H9 (cell line): Measurements from ENCODE around the gene ARHGAP25. TPM values are rescaled to one million over a fixed set of nuclear protein-coding genes. Genes with fewer than 3 reads are reported as not detected.

ENCODE experiments used
- DNase-seq: peaks from one replicate; pipeline ENCODE4 v3.0.0-alpha.2; 2017
- H2AFZ ChIP-seq: one replicate; pipeline ENCODE4 v1.6.1; 2013; ENCODE audit warnings: mild to moderate bottlenecking, low read length, control low read depth, moderate library complexity
- H2AK5ac ChIP-seq: 2 replicates; pipeline ENCODE4 v1.6.1; 2013; ENCODE audit warnings: low read length, control low read depth, mixed read lengths; ENCODE audit not compliant: insufficient read length
- H2BK120ac ChIP-seq: one replicate; pipeline ENCODE4 v1.6.1; 2013; ENCODE audit warnings: low read depth, mild to moderate bottlenecking, low read length, control low read depth, inconsistent platforms; ENCODE audit not compliant: poor library complexity, severe bottlenecking
- H2BK12ac ChIP-seq: 2 replicates; pipeline ENCODE4 v1.6.1; 2013; ENCODE audit warnings: low read length, control low read depth, mixed read lengths, low read depth; ENCODE audit not compliant: insufficient read length
- H2BK15ac ChIP-seq: 2 replicates; pipeline ENCODE4 v1.6.1; 2013; ENCODE audit warnings: low read depth, low read length, control low read depth
- H2BK20ac ChIP-seq: one replicate; pipeline ENCODE4 v1.6.1; 2013; ENCODE audit warnings: low read depth, mild to moderate bottlenecking, low read length, control low read depth, inconsistent platforms; ENCODE audit not compliant: poor library complexity, severe bottlenecking
- H2BK5ac ChIP-seq: 2 replicates; pipeline ENCODE4 v1.6.1; 2013; ENCODE audit warnings: low read length, control low read depth, mixed read lengths; ENCODE audit not compliant: insufficient read length
- H3K14ac ChIP-seq: 2 replicates; pipeline ENCODE4 v1.6.1; 2013; ENCODE audit warnings: low read length, control low read depth; ENCODE audit not compliant: insufficient read depth
- H3K18ac ChIP-seq: 2 replicates; pipeline ENCODE4 v1.6.1; 2013; ENCODE audit warnings: low read depth, mild to moderate bottlenecking, mixed read lengths, low read length, control low read depth; ENCODE audit not compliant: insufficient read length
- H3K23ac ChIP-seq: 2 replicates; pipeline ENCODE4 v1.6.1; 2013; ENCODE audit warnings: low read length, control low read depth, mixed read lengths, low read depth; ENCODE audit not compliant: insufficient read length
- H3K23me2 ChIP-seq: 2 replicates; pipeline ENCODE4 v1.6.1; 2013; ENCODE audit warnings: low read depth, mild to moderate bottlenecking, mixed read lengths, low read length, control low read depth; ENCODE audit not compliant: insufficient read length, poor library complexity, severe bottlenecking
- H3K27ac ChIP-seq: 2 replicates; pipeline ENCODE4 v1.5.1; 2013; ENCODE audit warnings: low read length, control low read depth, mixed read lengths, low read depth; ENCODE audit not compliant: insufficient read length
- H3K27me3 ChIP-seq: 2 replicates; pipeline ENCODE4 v1.6.1; 2013; ENCODE audit warnings: low read length, control low read depth, inconsistent platforms; ENCODE audit not compliant: insufficient read depth
- H3K4ac ChIP-seq: 2 replicates; pipeline ENCODE4 v1.6.1; 2013; ENCODE audit warnings: low read depth, mild to moderate bottlenecking, control low read depth, inconsistent platforms, low read length, moderate library complexity
- H3K4me1 ChIP-seq: 2 replicates; pipeline ENCODE4 v1.6.1; 2013; ENCODE audit warnings: low read length, control low read depth, inconsistent platforms; ENCODE audit not compliant: insufficient read depth
- H3K4me2 ChIP-seq: 2 replicates; pipeline ENCODE4 v1.6.1; 2013; ENCODE audit warnings: low read length, control low read depth, mixed read lengths; ENCODE audit not compliant: insufficient read length, insufficient read depth
- H3K56ac ChIP-seq: 2 replicates; pipeline ENCODE4 v1.6.1; 2013; ENCODE audit warnings: low read depth, mild to moderate bottlenecking, mixed read lengths, low read length, control low read depth; ENCODE audit not compliant: insufficient read length
- H3K79me1 ChIP-seq: 2 replicates; pipeline ENCODE4 v1.6.1; 2013; ENCODE audit warnings: low read depth, mild to moderate bottlenecking, moderate library complexity, low read length, control low read depth, inconsistent platforms; ENCODE audit not compliant: insufficient read depth, poor library complexity, severe bottlenecking
- H3K79me2 ChIP-seq: 2 replicates; pipeline ENCODE4 v1.6.1; 2013; ENCODE audit warnings: low read length, control low read depth, inconsistent platforms; ENCODE audit not compliant: insufficient read depth
- H3K9ac ChIP-seq: 2 replicates; pipeline ENCODE4 v1.6.1; 2013; ENCODE audit warnings: low read length, control low read depth, mixed read lengths; ENCODE audit not compliant: insufficient read length; ENCODE audit errors: extremely low read depth
- H3K9me3 ChIP-seq: one replicate; pipeline ENCODE4 v1.6.1; 2013; ENCODE audit warnings: low read depth, low read length, inconsistent platforms; ENCODE audit not compliant: control insufficient read depth
- H3T11ph ChIP-seq: one replicate; pipeline ENCODE4 v1.6.1; 2013; ENCODE audit warnings: mild to moderate bottlenecking, low read length, control low read depth, inconsistent platforms
- H4K20me1 ChIP-seq: one replicate; pipeline ENCODE4 v1.6.1; 2013; ENCODE audit not compliant: control insufficient read depth, insufficient read length, insufficient read depth
- H4K5ac ChIP-seq: 2 replicates; pipeline ENCODE4 v1.6.1; 2013; ENCODE audit warnings: low read depth, mild to moderate bottlenecking, mixed read lengths, low read length, control low read depth; ENCODE audit not compliant: insufficient read length
- H4K8ac ChIP-seq: replicated peaks from 2 replicates; pipeline ENCODE4 v1.6.1; 2013; ENCODE audit warnings: low read length, control low read depth, mixed read lengths, low read depth; ENCODE audit not compliant: insufficient read length
- H4K91ac ChIP-seq: 2 replicates; pipeline ENCODE4 v1.6.1; 2013; ENCODE audit warnings: low read depth, mild to moderate bottlenecking, moderate library complexity, mixed read lengths, low read length, control low read depth; ENCODE audit not compliant: insufficient read length
- H3K27ac Mint-ChIP-seq, 3 experiments: 2 replicates in 2 of 3; 3 replicates in 1 of 3; pipeline ENCODE4 v1.8.0; 2020 to 2021; ENCODE audit warnings: mixed read lengths in 3 of 3, mild to moderate bottlenecking in 1 of 3, moderate library complexity in 1 of 3
- H3K27me3 Mint-ChIP-seq: 2 replicates; pipeline ENCODE4 v1.8.0; 2021; ENCODE audit warnings: low read depth, mild to moderate bottlenecking, moderate library complexity, mixed read lengths
- H3K36me3 Mint-ChIP-seq, 3 experiments: 2 replicates in 2 of 3; 3 replicates in 1 of 3; pipeline ENCODE4 v1.8.0; 2020 to 2021; ENCODE audit warnings: low read depth in 3 of 3, mixed read lengths in 3 of 3; ENCODE audit not compliant: insufficient read depth in 1 of 3
- H3K4me1 Mint-ChIP-seq, 2 experiments: 2 replicates each; pipeline ENCODE4 v1.8.0; 2020; ENCODE audit warnings: mixed read lengths in 2 of 2
- H3K4me3 Mint-ChIP-seq, 2 experiments: 2 replicates in 1 of 2; 3 replicates in 1 of 2; pipeline ENCODE4 v1.8.0; 2020 to 2021; ENCODE audit warnings: mild to moderate bottlenecking in 2 of 2, mixed read lengths in 2 of 2, moderate library complexity in 1 of 2
- H3K9me3 Mint-ChIP-seq, 2 experiments: 2 replicates in 1 of 2; 3 replicates in 1 of 2; pipeline ENCODE4 v1.8.0; 2020; ENCODE audit warnings: mild to moderate bottlenecking in 2 of 2, mixed read lengths in 2 of 2, moderate library complexity in 1 of 2
- CTCF ChIP-seq: fragments of 200-600 bp; sonication (generic); conservative IDR thresholded peaks from 3 replicates; pipeline ENCODE4 v1.8.0; 2021; ENCODE audit warnings: antibody characterized with exemption, mild to moderate bottlenecking
- WGBS: extraction: QIAGEN DNeasy Blood & Tissue Kit; methylation state at CpG from one replicate; pipeline ENCODE4 v1.1.7; 2013; ENCODE audit warnings: missing lambda C conversion rate, low lambda C conversion rate, mixed read lengths; ENCODE audit not compliant: insufficient read length; ENCODE audit errors: extremely low coverage; 5-methylcytosine and 5-hydroxymethylcytosine counted together
- total RNA-seq: library from RNA; stranded (reverse); gene quantifications from 2 replicates; pipeline ENCODE4 v1.2.1, GENCODE V29; 2021

Gene ARHGAP25
- total RNA-seq, 1 experiment from 2014 or later, result 1.3 TPM

- no peak overlapping the region for H2AFZ ChIP-seq
Observed at GRCh38 chr2:68737711-68738110, 3.1 kb downstream of the ARHGAP25 start.

More at GRCh38 chr2:68737711-68738110, 3.1 kb downstream of the ARHGAP25 start:
- no peak overlapping the region for H3K9ac ChIP-seq
- no peak overlapping the region for H2BK120ac ChIP-seq
- H3K27me3 ChIP-seq, result no peaks in the 10 kb centered on the region
- no peak overlapping the region for H3K4me2 ChIP-seq
- H2BK5ac ChIP-seq, result no peak overlapping the region
- H3T11ph ChIP-seq, result no peak overlapping the region
- H4K20me1 ChIP-seq, result no peaks in the 10 kb centered on the region
- no peak for TF ChIP-seq CTCF
- no peak for DNase-seq
- Mint-ChIP-seq H3K9me3 (no peaks in the 10 kb centered on the region), H3K36me3 (no peaks in the 10 kb centered on the region; a peak in 1 of 7 replicates), H3K27ac (no peak overlapping the region), H3K4me3 (no peak overlapping the region), H3K27me3 (no peaks in the 10 kb centered on the region), H3K4me1 (peaks cover 0 to 9% of the 10 kb centered on the region in 2 experiments; a peak in 2 of 4 replicates)
- no peak overlapping the region for H3K56ac ChIP-seq
- H3K27ac ChIP-seq, result no peak overlapping the region
- H4K5ac ChIP-seq, result no peak overlapping the region
- no peaks in the 10 kb centered on the region for H3K9me3 ChIP-seq
- no peak overlapping the region for H4K8ac ChIP-seq
- no CpG with 5 or more reads among the region's 1 CpG for WGBS
- no peak overlapping the region for H3K4ac ChIP-seq
- H3K23ac ChIP-seq, result no peak overlapping the region
- no peaks in the 10 kb centered on the region for H3K23me2 ChIP-seq
- no peak overlapping the region for H3K14ac ChIP-seq
- H3K79me2 ChIP-seq, result no peaks in the 10 kb centered on the region
- no peak overlapping the region for H2BK20ac ChIP-seq
- no peaks in the 10 kb centered on the region for H3K4me1 ChIP-seq
- no peak overlapping the region for H2AK5ac ChIP-seq
- H4K91ac ChIP-seq, result no peak overlapping the region
- no peak overlapping the region for H3K18ac ChIP-seq
- no peak overlapping the region for H2BK15ac ChIP-seq
- no peaks in the 10 kb centered on the region for H3K79me1 ChIP-seq
- no peak overlapping the region for H2BK12ac ChIP-seq
